SK-N-SH treated with all-trans-retinoic acid at 6 μM for 48 hours (cell line): ENCODE data around the gene MCM5.

Source experiments
- ARNTL ChIP-seq: fragments of 450-650 bp; formaldehyde crosslinking; IDR thresholded peaks from 2 replicates; pipeline ENCODE4 v1.5.0; 2020; ENCODE audit warnings: low read depth, mild to moderate bottlenecking, moderate library complexity, borderline replicate concordance
- BACH2 ChIP-seq: fragments of 250-450 bp; sonication (Bioruptor Pico); IDR thresholded peaks from 2 replicates; pipeline ENCODE4 v1.9.0; 2021; ENCODE audit warnings: mild to moderate bottlenecking, borderline replicate concordance
- CSDC2 ChIP-seq: fragments of 250-450 bp; sonication (Bioruptor Pico); IDR thresholded peaks from 2 replicates; pipeline ENCODE4 v1.5.0; 2020; ENCODE audit warnings: mild to moderate bottlenecking, moderate library complexity
- ESRRG ChIP-seq: fragments of 250-450 bp; sonication (Bioruptor Pico); IDR thresholded peaks from 2 replicates; pipeline ENCODE4 v1.6.1; 2021; ENCODE audit warnings: mild to moderate bottlenecking
- GLIS3 ChIP-seq: fragments of 250-450 bp; sonication (Bioruptor Pico); IDR thresholded peaks from 2 replicates; pipeline ENCODE4 v1.5.0; 2020; ENCODE audit warnings: mild to moderate bottlenecking, moderate library complexity
- ISL1 ChIP-seq: fragments of 250-450 bp; sonication (Bioruptor Pico); IDR thresholded peaks from 2 replicates; pipeline ENCODE4 v2.1.2; 2022; ENCODE audit warnings: mild to moderate bottlenecking, moderate library complexity
- RARB ChIP-seq: fragments of 250-450 bp; sonication (Bioruptor Pico); IDR thresholded peaks from 2 replicates; pipeline ENCODE4 v1.8.0; 2021; ENCODE audit warnings: mild to moderate bottlenecking, moderate library complexity
- SNAI2 ChIP-seq: fragments of 250-450 bp; sonication (Bioruptor Pico); IDR thresholded peaks from 2 replicates; pipeline ENCODE4 v1.5.0; 2020; ENCODE audit warnings: mild to moderate bottlenecking, moderate library complexity
- ZFP30 ChIP-seq: fragments of 450-650 bp; formaldehyde crosslinking; IDR thresholded peaks from 2 replicates; pipeline ENCODE4 v1.5.0; 2022; ENCODE audit warnings: mild to moderate bottlenecking, moderate library complexity
- ZNF70 ChIP-seq: fragments of 450-650 bp; formaldehyde crosslinking; IDR thresholded peaks from 2 replicates; pipeline ENCODE4 v1.5.0; 2020; ENCODE audit warnings: mild to moderate bottlenecking, moderate library complexity
- ZNF8 ChIP-seq: fragments of 450-650 bp; formaldehyde crosslinking; IDR thresholded peaks from 2 replicates; pipeline ENCODE4 v1.5.0; 2020; ENCODE audit warnings: mild to moderate bottlenecking, moderate library complexity
- TF ChIP-seq, protein P1 (sequence below): fragments of 250-450 bp; sonication (Bioruptor Pico); IDR thresholded peaks from 2 replicates; pipeline ENCODE4 v1.8.0; 2020; ENCODE audit warnings: mild to moderate bottlenecking, moderate library complexity, borderline replicate concordance
- TF ChIP-seq, protein P2 (sequence below): fragments of 250-450 bp; sonication (Bioruptor Pico); IDR thresholded peaks from 2 replicates; pipeline ENCODE4 v1.5.1; 2021; ENCODE audit warnings: mild to moderate bottlenecking, moderate library complexity
- TF ChIP-seq, protein P3 (sequence below): fragments of 250-450 bp; sonication (Bioruptor Pico); IDR thresholded peaks from 2 replicates; pipeline ENCODE4 v1.5.1; 2020; ENCODE audit warnings: low read depth, mild to moderate bottlenecking, moderate library complexity

DNA sequence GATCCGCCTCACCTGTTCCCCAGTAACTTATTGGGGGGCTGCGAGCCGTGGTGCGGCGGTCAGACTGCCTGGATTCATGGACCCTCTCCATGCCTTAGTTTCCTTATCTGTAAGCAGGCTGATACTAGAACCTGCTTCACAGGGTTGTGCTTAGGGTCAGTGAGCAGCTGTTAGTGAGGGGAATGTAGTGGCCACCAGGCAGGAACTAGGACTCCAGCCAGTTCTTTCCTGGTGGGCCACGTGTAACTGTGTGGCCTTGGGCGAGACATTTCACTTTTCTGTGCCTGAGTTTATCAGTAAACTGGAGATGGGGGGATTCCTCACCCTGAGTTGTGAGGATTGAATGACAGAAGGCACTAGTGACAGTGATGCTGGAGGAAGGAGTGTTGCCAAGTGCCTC, 24.8 kb downstream of the MCM5 start:
- TF ChIP-seq RARB (CRISPR knock-in tag) (no peak), GLIS3 (CRISPR knock-in tag) (no peak), BACH2 (CRISPR knock-in tag) (no peak), ARNTL (CRISPR knock-in tag) (no peak), ZNF70 (CRISPR knock-in tag) (no peak), ZNF8 (CRISPR knock-in tag) (no peak), ISL1 (CRISPR knock-in tag) (no peak), ESRRG (CRISPR knock-in tag) (no peak), CSDC2 (CRISPR knock-in tag) (no peak), ZFP30 (CRISPR knock-in tag) (no peak), SNAI2 (CRISPR knock-in tag) (no peak)
- TF ChIP-seq, protein P1, sequence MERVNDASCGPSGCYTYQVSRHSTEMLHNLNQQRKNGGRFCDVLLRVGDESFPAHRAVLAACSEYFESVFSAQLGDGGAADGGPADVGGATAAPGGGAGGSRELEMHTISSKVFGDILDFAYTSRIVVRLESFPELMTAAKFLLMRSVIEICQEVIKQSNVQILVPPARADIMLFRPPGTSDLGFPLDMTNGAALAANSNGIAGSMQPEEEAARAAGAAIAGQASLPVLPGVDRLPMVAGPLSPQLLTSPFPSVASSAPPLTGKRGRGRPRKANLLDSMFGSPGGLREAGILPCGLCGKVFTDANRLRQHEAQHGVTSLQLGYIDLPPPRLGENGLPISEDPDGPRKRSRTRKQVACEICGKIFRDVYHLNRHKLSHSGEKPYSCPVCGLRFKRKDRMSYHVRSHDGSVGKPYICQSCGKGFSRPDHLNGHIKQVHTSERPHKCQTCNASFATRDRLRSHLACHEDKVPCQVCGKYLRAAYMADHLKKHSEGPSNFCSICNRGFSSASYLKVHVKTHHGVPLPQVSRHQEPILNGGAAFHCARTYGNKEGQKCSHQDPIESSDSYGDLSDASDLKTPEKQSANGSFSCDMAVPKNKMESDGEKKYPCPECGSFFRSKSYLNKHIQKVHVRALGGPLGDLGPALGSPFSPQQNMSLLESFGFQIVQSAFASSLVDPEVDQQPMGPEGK (CRISPR knock-in tag), result no peak
- TF ChIP-seq, protein P2, sequence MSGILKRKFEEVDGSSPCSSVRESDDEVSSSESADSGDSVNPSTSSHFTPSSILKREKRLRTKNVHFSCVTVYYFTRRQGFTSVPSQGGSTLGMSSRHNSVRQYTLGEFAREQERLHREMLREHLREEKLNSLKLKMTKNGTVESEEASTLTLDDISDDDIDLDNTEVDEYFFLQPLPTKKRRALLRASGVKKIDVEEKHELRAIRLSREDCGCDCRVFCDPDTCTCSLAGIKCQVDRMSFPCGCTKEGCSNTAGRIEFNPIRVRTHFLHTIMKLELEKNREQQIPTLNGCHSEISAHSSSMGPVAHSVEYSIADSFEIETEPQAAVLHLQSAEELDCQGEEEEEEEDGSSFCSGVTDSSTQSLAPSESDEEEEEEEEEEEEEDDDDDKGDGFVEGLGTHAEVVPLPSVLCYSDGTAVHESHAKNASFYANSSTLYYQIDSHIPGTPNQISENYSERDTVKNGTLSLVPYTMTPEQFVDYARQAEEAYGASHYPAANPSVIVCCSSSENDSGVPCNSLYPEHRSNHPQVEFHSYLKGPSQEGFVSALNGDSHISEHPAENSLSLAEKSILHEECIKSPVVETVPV (CRISPR knock-in tag), result no peak
- TF ChIP-seq, protein P3, sequence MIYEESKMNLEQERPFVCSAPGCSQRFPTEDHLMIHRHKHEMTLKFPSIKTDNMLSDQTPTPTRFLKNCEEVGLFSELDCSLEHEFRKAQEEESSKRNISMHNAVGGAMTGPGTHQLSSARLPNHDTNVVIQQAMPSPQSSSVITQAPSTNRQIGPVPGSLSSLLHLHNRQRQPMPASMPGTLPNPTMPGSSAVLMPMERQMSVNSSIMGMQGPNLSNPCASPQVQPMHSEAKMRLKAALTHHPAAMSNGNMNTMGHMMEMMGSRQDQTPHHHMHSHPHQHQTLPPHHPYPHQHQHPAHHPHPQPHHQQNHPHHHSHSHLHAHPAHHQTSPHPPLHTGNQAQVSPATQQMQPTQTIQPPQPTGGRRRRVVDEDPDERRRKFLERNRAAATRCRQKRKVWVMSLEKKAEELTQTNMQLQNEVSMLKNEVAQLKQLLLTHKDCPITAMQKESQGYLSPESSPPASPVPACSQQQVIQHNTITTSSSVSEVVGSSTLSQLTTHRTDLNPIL (CRISPR knock-in tag), result no peak
